Measurements from ENCODE around the gene MAGI1. TPM values are rescaled to one million over a fixed set of nuclear protein-coding genes. Genes with fewer than 3 reads are reported as not detected.

The MAGI1 gene
- total RNA-seq, 1 donor from 2014 or later: 0.49 TPM

DNA sequence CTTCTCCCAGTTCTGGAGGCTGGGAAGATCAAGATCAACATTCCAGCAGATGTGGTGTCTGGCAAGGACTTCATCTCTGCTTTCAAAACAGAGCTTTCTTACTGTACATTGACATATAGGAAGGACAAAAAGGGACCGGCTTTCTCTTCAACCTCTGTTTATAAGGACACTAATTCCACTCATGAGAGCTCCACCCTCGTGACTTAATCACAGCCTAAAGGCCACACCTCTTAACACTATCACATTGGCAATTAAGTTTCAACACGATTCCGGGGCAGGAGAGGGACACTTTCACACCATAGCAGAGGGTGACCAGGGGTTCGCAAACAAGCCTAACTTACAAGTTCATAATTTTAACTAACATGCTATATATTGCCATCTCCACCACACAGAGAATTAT is 231.5 kb downstream of the MAGI1 start:
- intact Hi-C loops (cut with micrococcal nuclease): no loop called here

DNA sequence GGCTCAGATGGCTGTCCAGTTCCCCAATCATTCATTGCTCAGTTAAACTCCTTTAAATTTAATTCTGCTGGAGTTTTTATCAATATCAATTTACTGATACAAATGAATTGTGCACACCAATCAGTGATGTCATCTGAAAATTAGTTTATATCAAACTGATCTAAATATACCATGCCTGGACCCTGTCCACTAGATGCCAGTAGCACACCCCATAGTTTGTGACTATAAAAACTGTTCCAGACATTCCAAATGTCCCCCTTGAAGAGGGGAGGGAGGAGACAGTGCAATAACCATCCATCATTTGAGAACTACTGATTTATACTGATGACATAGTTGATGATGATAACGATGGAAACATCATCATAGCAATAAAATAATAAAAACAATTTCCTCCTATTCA is 232.1 kb downstream of the MAGI1 start:
- intact Hi-C loops (cut with micrococcal nuclease): no loop called here

DNA sequence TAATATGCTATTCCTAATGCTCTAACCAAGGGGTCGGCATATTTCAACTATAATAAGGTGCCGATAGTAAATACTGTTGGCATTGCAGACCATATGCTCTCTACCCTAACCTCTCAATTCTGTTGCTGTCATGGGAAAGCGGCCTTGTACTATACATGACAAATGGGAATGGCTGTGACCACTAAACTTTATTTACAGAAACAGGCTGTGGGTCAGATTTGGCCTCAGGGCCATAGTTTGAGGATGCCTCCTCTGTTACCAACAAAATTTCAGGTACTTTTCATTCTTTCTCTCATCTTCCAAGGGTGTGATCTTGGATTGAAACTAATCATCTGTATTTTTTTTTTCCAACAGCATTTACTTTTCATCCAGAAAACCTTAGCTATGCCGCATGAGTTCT is 242.0 kb downstream of the MAGI1 start:
- intact Hi-C loops (cut with micrococcal nuclease): no loop called here

DNA sequence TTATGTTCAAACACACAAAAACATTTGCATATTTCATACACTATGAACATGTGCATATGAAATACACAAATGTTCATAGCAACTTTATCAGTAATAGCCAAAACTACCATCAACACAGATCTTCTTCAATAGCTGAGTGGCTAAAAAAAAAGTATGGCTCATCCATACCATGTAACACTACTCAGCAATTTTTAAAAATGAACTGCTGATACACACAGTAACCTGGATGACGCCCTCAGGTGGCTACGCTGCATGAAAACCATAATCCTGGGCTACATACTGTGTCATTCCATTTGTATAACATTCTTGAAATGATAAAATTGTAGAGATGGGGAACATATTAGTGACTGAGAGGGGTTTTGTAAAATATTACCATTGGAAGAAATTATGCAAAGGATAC is 243.6 kb downstream of the MAGI1 start:
- intact Hi-C loops (cut with micrococcal nuclease): no loop called here

DNA sequence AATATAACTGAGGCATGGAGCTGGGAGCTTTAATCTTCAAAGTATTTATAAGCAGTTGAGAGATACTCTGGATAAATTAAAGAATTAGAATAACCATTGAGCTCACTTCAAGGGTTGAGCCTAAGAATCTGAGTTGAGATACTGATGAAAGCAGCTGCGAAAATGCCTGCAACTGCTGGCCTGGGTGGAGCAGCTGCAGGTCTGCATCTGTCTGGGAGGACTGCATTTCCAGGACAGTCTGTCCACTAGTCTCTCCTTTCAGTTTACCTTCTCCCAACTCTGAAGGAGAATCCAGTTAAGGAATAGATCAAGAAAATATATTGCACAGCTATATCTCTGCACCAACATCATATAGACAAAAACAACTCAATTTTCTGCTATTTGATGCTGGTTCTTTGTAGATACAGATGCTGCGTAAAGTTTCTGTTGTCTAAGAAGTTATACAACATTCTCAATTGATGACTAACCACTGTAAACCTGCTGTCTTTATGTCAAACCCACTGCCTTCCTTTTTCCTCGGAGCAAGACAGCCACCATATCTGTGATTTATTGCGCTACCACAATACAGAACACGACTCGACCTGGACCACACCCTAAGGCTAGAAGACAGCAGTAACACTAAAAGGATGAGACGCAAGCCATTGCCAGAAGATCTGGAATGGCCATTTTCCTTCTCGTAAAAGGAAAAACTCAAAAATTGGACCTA is 245.1 kb downstream of the MAGI1 start:
- intact Hi-C loops (cut with micrococcal nuclease): no loop called here

DNA sequence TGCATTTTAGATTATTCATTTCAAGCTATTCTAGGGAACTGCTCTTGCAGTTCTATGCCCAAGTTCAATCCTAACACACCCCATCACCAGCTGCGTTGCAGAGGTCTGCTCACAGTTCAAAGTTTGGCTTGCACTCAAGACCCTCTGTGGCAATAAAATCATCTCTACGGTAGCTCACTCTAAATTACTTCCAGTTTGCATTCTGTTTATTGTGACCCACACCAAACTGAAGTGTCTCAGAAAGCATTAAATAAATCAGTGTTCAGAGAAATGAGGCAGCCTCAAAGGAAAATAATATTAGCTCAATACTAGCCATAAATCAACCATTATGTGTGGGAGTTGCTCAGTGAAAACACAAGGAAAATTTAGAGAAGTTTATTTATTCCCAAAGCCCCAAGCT is 250.3 kb downstream of the MAGI1 start:
- intact Hi-C loops (cut with micrococcal nuclease): no loop called here

DNA sequence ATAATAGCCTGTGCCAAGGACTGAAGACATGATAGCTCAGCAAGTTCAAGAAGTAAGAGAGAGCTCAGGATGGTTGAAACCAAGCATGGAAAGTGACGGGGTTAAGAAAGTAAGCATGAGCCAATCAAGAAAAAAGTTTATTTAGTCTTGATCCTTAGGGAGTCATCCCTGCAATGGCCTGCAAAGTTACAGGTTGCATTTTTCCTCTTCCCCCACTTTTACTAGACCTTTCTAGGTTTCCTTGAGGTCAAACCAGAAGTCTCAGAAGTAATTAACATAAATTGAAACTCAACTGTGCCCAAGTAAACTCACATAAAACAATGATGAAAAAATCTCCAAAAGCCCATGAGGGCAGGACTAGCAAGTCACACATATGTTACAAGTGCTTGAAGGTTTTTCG is 250.9 kb downstream of the MAGI1 start:
- intact Hi-C loops (cut with micrococcal nuclease): no loop called here

DNA sequence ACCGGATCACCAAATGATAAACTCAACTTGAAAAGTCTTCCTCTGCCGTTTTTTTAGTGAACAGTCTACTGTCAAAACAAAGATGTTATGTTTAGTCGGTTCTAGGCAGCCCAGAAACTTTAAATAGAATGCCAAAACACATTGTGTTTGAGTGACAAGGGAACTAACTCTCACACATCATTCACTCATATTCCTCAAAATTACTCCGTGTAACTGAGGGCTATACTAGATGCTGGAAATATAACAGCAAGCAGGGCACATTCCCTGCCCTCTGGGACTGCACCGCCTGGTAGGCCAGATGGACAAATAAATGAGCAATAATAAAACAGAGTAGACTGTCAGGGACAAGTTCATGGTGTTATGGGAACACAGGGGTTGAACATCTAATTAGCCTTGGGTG is 251.4 kb downstream of the MAGI1 start:
- intact Hi-C loops (cut with micrococcal nuclease): no loop called here

DNA sequence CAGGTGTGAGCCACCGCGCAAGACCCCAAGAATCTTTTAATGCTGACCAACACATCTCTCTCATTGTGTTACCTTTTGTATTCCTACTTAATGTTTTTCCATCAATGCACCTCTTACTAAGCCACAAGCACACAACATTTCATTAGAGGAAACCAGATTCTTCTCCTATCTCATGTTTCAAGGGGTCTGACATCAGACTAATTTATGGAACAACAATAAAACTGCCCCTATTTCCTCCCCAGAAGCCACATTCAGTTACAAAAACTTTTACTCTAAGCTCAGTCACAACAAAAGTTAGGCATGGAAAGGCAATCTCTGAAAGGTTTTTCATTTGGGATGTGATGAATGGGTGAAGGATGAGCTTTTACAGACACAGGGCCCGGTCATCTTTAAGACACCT is 251.8 kb downstream of the MAGI1 start:
- intact Hi-C loops (cut with micrococcal nuclease): no loop called here

DNA sequence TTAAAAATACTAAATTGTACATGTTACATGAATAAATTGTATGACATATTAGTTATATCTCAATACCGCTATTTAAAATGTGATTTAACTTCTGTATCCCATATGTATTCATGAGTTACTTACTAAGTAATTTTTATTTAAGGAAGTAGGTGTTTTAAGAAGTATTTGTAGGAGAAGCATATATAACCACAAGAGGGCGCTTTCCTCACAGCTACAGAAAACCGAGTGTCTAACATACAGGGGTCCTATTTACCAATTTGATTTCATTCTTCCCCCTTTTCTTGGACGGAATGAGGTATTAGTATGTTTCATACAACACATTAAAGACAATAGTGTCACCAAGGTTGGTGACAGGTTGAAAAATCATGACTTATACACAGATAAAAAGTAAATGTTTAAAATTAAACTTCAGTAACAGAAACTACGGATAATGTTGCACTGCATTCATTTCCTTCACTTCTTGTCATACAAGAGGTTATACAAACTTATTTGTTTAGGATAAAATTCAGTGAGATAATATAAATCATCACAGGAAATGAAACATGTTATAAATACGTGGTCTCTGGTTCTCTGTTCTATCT is 253.6 kb downstream of the MAGI1 start:
- intact Hi-C loops (cut with micrococcal nuclease): no loop called here

DNA sequence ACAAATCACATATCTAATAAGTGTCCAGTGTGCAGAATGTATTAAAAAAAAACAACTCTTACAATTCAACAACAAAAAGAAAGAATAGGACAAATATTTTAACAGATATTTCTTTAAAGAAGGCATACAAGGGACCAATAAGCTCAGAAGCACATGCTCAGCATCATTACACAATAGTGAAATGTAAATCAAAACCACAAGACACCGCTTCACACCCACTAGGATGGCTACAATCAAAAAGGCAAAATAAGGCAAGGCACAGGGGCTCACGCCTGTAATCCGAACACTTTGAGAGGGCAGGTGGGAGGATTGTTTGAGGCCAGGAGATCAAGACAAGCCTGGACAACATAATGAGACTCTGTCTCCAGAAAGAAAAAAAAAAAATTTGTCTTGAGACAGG is 255.6 kb downstream of the MAGI1 start:
- intact Hi-C loops (cut with micrococcal nuclease): no loop called here

DNA sequence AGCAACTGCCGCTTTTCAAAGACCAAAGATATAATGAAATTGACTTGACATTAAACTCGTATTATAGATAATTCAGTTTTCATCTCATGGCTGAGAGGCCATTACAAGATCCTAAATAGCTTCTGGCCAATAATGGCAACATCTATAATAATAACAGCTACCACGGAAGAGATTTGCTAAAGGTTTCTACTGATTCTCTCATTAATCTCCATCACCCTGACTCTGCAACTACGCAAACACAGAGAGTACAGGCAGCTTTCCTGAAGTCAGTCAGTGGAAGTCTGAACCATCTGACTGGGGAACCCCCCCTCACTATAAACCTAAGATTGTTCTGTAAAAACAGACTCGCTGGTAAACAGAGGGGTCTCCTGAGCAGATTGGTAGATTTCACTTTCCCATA is 257.1 kb downstream of the MAGI1 start:
- intact Hi-C loops (cut with micrococcal nuclease): no loop called here

DNA sequence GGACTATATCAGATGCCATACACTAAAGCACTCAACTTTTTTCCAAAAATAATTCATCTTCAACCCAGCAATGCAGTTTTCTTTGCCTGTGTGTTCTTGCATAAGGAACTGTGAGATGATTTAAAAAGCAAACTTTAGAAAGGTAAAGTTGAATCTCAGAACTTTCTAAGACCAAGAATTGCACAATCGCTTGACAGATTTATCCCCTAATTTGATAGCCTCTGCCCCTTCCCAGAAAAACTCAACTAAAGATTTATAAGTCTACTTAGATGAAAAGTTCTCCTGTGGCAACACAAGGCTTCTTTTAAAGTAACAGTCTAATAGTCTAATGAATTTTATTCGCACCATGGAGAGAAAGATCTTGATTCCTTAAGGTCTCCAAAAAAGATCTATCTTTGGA is 259.3 kb downstream of the MAGI1 start:
- intact Hi-C loops (cut with micrococcal nuclease): no loop called here

DNA sequence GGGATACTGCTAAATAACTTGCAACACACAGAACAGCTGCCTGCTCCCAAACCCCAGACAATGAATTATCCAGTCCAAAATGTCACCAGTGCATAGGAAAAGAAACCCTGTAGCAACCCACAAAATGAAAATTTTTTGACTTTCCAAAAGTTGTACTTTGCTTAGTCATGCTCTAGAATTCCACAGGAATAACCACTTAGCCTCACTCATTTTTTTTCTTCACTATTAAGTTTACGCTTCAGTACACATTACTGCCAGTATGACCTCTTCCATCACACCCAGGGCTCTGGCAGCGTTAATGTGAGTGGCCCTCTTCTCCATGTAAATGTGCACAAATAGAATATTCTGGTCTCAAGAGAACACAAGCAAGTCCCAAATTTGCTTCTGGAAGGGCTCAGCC is 259.8 kb downstream of the MAGI1 start:
- intact Hi-C loops (cut with micrococcal nuclease): no loop called here

DNA sequence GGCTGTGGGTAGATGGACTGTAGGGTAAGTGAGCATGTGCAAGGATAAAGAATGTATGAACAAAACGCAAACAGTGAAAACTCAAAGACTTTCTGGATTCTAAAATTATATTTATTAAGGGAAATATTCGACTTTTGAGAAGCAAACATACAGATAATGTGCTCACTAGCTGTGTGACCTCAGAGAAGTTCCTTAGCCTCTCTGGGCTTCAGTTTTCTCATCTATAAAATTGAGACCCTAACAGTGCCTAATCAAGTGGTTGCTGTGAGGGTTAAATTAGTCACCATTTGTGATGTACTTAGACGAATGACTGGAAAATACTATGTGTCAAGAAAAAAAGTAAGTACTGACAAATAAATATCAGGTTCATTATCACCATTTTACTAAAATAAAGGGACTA is 261.7 kb downstream of the MAGI1 start:
- intact Hi-C loops (cut with micrococcal nuclease): no loop called here

DNA sequence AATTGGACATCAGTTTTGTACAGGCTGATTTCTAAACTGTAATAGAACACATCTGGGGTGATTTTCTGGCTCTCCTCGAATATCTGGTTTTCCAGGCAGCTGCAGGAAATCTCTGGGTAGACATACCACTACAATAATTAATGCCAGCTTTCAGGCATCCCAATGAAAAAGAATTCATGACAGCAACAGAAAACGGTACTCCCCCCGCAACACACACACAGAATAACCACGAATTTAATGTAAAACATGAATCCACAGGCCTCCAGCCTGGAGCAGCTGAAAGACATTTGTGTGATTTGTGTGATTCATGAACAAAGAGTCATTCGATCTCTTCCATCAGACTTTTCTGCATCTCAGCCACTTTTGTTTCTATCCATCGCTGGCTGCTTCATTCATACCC is 262.2 kb downstream of the MAGI1 start:
- intact Hi-C loops (cut with micrococcal nuclease): no loop called here

DNA sequence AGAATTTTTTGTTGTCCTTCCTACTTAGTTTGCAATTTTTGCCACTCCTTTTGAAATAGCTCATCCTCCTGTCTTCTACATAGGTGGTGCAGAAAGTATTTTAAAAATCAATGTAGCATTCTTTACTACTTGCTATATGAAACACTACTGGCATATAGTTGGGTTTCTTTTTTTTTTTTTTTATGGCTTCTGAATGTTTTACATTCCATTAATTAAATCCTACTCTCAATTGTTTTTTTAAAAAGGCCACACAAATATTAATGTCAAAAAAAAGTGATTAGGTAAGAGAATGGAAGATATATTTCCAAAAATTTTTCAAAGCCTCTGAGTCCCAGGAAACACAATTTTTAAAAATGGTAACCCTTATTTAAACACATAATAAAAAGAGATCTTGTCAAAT is 262.6 kb downstream of the MAGI1 start:
- intact Hi-C loops (cut with micrococcal nuclease): no loop called here

DNA sequence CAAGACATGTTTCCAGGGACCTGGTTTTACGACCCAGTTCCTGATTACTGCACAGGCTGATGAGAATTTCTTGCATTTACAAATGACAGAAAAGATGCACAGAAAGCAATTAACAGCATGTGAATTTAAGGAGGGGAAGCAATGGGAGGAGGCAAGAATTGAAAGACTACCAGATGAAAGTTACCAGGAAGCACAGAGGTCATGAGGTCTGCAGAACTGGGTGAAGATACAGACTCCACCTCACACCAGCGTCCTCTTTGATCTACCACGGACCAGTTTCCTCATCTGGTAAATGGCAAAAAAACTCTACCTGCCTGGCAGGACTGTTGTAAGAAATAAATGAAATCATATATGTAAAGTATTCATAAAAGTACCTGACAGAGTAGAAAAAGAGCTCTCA is 266.0 kb downstream of the MAGI1 start:
- intact Hi-C loops (cut with micrococcal nuclease): no loop called here

DNA sequence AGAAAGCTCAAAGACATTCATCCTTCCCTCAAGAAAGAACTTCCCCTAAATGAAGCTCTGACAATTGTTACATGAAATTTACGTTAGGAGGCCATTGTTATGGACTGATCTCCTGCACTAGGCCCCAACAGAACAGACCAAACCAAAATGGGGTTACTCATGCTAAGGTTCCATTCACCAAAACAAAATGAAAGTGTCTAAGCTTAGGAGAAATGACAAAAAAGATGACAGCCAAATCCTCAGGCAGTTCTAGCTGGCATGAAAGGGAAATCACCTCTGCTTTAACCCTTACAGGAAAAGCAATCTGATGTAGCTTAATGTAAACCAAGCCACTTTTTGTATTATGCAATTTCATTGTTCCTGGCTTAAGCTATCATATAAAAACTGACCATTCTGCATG is 271.2 kb downstream of the MAGI1 start:
- intact Hi-C loops (cut with micrococcal nuclease): no loop called here

DNA sequence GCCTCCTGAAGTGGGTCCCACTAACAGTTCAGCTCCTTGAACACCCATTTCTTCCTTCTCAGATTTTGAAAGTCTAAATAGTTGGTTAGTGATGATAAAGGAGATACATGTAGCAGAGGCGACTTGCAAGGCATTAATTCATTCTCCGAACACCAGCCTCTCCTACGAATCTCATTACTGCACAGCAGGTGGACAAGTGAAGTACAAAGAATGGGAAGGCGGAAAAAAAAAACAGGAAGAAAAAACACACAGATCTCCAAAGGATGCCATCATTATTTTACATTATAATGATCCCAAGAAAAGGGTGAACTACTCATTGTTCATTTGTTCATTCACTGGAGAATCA is 276.5 kb downstream of the MAGI1 start:
- intact Hi-C loops (cut with micrococcal nuclease): no loop called here

DNA sequence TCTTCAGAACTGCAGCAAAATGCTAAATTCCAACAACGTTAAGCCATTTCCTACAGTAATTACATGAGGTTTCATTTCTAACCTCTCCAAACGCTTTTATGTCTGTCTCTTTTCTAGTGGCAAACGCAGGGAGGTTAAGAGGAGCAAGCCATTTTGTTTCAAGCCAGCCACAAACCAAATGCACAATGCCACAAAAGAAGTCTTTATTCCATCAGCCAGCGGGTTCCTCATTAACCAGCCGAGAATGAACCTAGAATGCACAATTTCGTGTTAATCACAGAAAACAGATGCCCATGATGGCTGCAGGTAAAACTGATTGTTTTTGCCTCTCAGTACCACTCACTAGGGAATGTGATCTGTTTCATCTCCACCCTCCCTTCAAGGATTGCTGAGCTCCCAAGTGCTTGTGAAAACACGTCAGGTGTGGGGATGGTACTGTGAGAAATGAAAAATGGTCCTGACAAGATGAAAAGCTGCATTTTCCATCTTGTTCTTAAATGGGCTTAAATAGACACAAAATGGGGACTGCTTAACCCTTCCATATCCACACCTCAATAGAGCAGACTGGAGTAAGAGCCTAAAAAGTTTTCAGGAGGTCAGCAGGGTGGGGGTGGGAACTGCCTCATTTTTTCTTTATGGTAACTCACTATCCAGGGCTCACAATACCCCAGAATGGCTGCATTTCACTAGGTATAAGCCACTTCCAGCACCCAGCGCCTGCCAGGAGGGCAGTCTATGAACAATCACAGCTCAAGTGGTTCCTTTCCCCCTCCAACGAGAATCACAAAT is 277.1 kb downstream of the MAGI1 start:
- intact Hi-C loops (cut with micrococcal nuclease): no loop called here

DNA sequence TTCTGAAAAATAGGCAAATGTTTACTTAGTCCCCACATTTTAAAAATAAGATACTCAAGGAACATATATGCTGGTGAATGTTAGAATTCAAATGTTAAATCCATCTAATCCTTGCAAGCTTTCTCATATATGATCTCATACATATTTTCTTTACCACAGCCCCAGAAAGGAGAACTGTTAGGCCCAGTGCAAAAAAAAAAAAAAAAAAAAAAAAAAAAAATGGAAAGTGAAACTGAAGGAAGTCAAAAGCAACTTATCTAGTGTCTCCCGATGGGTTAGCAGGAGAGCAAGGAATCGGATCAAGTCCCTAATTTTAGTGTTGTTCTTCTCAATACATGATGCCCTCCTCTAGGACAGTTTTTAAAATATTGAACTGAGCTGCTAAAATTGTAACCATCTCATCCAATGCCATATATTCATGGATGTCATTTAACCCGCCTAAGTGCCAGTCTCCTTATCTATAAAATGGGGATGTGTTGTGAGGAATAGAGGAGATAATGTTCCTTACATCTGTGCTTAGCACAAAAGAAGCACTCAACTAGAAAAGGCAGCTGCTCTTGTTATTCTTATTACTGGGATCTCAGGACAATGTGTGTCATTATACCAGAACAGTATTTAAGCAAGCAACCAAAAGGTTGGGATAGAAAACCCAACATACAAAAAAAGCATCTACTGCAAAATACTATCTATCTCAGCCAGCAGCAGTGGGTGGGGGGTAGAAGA is 279.7 kb downstream of the MAGI1 start:
- intact Hi-C loops (cut with micrococcal nuclease): no loop called here
